Measurements from ENCODE around the gene DCLK2. TPM values are rescaled to one million over a fixed set of nuclear protein-coding genes. Genes with fewer than 3 reads are reported as not detected.

DCLK2 gene
- total and polyA plus RNA-seq, 2 of the 8 experiments (the other 6 are each of a cell fraction or from before 2014, with no cell fraction given), result 0.32 to 0.37 TPM

DNA sequence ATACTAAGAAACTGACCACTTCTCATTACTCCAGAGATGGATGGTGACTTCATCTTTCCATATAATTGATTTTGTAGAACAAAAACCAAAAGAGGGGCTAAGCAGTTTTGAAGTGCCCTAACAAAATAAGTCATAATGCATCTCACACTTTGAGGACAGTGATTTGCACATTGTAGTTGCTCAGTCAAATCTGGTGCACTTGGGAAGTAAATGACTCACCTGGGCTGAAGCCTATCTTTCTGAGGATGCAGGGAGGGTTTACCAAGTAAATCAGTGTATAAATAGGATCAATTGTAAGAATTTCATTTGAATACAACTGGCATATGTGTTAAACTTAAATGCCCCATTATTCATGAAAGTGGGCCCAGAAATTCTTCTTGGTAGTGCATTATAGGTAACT lies 134.2 kb downstream of the DCLK2 start (continued):
- TF ChIP-seq, protein P1, sequence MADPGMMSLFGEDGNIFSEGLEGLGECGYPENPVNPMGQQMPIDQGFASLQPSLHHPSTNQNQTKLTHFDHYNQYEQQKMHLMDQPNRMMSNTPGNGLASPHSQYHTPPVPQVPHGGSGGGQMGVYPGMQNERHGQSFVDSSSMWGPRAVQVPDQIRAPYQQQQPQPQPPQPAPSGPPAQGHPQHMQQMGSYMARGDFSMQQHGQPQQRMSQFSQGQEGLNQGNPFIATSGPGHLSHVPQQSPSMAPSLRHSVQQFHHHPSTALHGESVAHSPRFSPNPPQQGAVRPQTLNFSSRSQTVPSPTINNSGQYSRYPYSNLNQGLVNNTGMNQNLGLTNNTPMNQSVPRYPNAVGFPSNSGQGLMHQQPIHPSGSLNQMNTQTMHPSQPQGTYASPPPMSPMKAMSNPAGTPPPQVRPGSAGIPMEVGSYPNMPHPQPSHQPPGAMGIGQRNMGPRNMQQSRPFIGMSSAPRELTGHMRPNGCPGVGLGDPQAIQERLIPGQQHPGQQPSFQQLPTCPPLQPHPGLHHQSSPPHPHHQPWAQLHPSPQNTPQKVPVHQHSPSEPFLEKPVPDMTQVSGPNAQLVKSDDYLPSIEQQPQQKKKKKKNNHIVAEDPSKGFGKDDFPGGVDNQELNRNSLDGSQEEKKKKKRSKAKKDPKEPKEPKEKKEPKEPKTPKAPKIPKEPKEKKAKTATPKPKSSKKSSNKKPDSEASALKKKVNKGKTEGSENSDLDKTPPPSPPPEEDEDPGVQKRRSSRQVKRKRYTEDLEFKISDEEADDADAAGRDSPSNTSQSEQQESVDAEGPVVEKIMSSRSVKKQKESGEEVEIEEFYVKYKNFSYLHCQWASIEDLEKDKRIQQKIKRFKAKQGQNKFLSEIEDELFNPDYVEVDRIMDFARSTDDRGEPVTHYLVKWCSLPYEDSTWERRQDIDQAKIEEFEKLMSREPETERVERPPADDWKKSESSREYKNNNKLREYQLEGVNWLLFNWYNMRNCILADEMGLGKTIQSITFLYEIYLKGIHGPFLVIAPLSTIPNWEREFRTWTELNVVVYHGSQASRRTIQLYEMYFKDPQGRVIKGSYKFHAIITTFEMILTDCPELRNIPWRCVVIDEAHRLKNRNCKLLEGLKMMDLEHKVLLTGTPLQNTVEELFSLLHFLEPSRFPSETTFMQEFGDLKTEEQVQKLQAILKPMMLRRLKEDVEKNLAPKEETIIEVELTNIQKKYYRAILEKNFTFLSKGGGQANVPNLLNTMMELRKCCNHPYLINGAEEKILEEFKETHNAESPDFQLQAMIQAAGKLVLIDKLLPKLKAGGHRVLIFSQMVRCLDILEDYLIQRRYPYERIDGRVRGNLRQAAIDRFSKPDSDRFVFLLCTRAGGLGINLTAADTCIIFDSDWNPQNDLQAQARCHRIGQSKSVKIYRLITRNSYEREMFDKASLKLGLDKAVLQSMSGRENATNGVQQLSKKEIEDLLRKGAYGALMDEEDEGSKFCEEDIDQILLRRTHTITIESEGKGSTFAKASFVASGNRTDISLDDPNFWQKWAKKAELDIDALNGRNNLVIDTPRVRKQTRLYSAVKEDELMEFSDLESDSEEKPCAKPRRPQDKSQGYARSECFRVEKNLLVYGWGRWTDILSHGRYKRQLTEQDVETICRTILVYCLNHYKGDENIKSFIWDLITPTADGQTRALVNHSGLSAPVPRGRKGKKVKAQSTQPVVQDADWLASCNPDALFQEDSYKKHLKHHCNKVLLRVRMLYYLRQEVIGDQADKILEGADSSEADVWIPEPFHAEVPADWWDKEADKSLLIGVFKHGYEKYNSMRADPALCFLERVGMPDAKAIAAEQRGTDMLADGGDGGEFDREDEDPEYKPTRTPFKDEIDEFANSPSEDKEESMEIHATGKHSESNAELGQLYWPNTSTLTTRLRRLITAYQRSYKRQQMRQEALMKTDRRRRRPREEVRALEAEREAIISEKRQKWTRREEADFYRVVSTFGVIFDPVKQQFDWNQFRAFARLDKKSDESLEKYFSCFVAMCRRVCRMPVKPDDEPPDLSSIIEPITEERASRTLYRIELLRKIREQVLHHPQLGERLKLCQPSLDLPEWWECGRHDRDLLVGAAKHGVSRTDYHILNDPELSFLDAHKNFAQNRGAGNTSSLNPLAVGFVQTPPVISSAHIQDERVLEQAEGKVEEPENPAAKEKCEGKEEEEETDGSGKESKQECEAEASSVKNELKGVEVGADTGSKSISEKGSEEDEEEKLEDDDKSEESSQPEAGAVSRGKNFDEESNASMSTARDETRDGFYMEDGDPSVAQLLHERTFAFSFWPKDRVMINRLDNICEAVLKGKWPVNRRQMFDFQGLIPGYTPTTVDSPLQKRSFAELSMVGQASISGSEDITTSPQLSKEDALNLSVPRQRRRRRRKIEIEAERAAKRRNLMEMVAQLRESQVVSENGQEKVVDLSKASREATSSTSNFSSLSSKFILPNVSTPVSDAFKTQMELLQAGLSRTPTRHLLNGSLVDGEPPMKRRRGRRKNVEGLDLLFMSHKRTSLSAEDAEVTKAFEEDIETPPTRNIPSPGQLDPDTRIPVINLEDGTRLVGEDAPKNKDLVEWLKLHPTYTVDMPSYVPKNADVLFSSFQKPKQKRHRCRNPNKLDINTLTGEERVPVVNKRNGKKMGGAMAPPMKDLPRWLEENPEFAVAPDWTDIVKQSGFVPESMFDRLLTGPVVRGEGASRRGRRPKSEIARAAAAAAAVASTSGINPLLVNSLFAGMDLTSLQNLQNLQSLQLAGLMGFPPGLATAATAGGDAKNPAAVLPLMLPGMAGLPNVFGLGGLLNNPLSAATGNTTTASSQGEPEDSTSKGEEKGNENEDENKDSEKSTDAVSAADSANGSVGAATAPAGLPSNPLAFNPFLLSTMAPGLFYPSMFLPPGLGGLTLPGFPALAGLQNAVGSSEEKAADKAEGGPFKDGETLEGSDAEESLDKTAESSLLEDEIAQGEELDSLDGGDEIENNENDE (IDR thresholded peaks at IDR 0.05; ENCODE audit: insufficient replicate concordance, low read length), result no peak
- TF ChIP-seq GABPA (IDR thresholded peaks at IDR 0.05; ENCODE audit: borderline replicate concordance, insufficient read depth, low read length) (no peak), NANOG (IDR thresholded peaks at IDR 0.05; ENCODE audit: insufficient read depth, low read depth, low read length, poor library complexity, severe bottlenecking) (no peak), CBX5 (IDR thresholded peaks at IDR 0.05; ENCODE audit: low read depth, low read length) (no peak)
- TF ChIP-seq, protein P2, sequence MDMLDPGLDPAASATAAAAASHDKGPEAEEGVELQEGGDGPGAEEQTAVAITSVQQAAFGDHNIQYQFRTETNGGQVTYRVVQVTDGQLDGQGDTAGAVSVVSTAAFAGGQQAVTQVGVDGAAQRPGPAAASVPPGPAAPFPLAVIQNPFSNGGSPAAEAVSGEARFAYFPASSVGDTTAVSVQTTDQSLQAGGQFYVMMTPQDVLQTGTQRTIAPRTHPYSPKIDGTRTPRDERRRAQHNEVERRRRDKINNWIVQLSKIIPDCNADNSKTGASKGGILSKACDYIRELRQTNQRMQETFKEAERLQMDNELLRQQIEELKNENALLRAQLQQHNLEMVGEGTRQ (IDR thresholded peaks at IDR 0.05; ENCODE audit: low read length), result no peak
